DMS153 (cell line): ENCODE results near the gene MDP1.

Source experiments
- DNase-seq: peaks from one replicate; lab custom pipeline; 2025; lab: John Stamatoyannopoulos, UW

Gene MDP1

DNA sequence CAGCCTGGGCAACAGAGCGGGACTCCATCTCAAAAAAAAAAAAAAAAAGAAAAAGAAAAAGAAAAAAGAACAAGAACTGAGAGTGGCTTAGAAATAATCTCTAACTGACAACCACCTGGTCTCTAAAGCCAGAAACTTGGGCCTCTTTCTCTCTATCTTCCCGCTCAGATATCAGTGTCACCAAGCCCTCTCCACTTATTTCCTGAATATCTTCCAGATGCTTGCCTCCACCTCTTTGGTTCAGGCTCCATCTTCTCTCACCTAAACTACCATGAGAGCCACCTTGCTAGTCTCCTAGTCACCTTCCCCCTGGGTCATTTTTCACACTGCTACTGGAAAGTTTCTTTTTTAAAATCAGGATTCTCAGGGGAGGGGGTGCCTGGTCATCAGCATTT lies 18.8 kb downstream of the MDP1 start:
- no peak for DNase-seq

DNA sequence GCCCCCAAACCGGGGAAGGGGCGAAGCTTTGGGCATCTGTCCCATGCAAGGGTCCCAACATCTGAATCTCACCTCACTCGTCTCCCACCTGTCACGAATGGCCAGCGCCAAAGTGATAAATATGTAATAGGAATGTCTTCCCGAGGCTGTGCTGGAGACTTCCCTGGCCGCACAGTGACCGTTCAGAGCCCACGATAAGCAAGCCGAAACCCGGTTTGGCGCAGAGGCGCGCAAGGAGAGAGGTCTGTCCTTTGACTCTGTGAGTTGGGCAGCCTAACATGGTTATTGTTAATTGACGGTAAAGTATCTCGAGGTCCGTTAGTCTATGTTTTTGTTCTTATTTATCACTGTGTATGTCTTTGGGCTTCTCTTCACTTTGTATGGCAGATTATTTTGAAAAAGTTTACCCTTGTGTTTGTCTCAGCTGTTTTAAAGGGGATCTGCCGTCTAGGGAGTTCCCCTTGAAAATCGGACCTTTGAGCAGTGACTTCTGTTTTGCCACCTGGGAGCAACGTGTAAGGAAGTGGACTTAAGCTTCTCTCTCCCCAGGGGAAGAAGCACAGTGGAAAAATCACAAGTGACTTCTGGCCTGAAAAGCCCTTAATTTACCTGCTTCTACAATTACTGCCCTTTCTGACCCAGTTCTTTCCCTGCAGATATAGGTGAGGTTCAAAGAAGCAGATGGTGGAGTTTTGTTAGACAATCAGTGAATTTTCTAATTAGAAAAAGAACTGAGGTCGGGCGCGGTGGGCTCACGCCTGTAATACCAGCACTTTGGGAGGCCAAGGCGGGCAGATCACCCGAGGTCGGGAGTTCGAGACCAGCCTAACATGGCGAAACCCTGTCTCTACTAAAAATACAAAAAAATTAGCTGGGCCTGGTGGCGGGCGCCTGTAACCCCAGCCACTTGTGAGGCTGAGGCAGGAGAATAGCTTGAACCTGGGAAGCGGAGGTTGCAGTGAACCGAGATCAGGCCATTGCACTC lies 19.5 kb downstream of the MDP1 start:
- DNase-seq, result no peak

GRCh38 chr14:24195186-24196070 lies 20.4 kb downstream of the MDP1 start, which contains the start of gene TM9SF1:
TM9SF1 (minus strand) TSS chr14:24195441; CDS start chr14:24195019, 422 bp downstream.
- DNase-seq, result peak; percentile 62

DNA sequence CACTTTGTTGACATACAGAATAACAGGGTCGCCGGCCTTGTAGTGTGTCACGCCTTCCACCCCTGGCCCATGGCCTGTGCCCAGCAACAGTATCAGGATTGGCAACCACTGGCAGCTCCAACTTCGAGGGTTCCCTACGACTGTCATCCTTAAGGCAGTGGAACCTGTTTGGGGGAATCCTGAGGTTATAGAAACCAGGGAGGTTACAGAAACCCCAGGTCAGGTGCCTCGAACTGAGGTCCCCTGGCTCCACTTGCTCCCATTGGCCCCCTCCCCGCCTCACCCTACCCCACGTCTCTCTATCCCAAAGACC lies 21.0 kb downstream of the MDP1 start:
- DNase-seq, result no peak

DNA sequence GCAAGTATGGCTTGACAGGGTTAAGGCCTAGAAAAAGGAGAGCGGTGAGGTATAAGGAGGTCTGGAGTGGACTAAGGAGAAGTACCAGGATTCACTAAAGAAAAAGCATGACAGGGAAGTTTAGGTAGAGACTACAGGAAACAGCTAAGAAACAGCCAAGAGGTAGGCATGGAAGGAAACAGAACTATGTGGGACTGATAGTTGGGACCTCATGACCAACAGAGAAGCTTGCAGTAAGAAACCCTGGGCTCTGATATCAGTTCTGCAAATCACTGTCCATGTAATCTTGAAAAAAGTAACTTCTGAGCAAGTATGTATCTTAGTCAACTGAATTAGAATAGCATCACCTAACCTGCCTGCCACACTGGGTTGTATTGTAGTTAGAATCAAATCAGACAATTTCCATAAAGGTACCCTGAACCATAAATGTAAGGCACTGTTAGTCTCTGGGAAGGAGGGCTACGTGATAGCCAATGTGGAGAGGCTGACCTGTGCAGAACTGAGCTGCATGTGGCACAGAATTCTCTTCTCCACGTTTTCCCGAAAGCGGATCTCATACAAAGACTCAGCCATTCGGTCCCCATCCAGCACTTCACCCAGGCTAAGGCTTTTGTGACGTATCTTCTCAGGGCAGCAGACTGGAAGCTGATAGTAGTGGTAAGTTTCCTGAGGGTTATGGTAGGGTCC lies 21.5 kb downstream of the MDP1 start:
- no peak for DNase-seq

GRCh38 chr14:24192933-24193332 lies 22.9 kb downstream of the MDP1 start:
- DNase-seq, result no peak

GRCh38 chr14:24190416-24190815 lies 25.4 kb downstream of the MDP1 start:
- DNase-seq, result no peak

- no peak for DNase-seq
These were observed 26.4 kb downstream of the MDP1 start for GRCh38 chr14:24189460-24189859.

GRCh38 chr14:24189059-24189375 lies 26.8 kb downstream of the MDP1 start:
- no peak for DNase-seq

DNA sequence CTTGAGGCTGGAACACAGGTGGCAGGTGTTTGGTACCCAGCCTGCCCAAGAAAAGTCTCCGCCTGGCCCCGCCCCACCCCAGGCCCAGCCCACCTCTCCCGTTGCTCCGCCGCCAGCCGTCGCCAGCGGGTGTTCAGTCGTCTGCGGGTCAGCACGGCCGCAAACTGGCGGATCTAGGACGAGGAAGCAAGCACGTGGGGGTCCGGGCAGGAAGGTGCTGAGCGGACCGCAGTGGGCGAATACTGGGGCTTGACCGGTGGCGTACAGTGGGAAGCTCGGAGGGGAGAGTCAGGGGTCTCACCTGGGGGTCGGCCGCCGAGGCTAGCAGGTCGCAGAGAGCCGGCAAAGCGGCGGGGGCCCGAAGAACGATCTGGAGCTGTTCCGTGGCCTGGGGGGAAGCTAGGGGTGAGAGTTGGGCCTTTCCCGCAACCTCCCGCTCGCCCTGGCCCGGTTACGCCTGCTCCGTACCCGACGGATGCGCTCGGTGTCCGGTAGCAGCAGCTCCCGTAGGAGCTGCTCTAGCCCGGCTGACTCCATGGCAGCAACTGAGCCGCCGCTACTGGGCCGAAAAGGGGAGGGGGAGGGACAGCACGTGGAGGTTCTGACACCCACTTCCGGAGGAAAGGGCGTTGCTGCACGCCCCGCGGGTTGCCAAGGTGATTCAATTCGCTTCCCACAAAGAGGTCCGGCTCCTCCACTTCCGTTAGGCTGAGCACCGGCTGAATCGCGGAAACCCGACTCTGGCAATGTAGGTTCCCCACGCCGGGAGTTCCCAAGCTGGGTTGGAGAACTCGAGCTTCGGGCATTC lies 27.4 kb downstream of the MDP1 start, which contains the start of gene IPO4:
Gene IPO4, minus strand, starts transcription at position 566 of the 808 bp plus-strand sequence. Its CDS starts 29 bp downstream, at position 537.
- DNase-seq, result peak; percentile 95

DNA sequence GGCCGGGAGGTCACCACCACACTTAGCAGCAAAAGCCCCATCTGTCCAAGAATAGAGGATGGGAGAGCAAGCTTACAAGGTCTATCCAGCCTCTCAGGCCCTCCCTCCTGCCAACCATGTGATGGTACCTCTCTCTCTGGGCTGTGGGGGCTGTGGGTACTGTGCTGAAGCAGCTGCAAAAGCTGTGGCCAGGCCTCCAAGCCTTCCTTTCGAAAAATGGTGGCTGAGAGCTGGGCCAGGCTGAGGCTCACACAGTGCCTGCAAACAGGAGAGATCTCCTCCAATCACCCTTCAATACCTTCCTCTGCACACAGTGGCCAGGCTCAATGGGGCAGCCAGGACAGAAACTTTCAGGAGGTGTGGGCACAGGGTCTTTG lies 28.3 kb downstream of the MDP1 start:
- DNase-seq, result no peak

- DNase-seq, result no peak
These were observed 28.9 kb downstream of the MDP1 start for GRCh38 chr14:24186831-24187538.

- DNase-seq, result no peak
These were observed 30.1 kb downstream of the MDP1 start for GRCh38 chr14:24185741-24186140.

DNA sequence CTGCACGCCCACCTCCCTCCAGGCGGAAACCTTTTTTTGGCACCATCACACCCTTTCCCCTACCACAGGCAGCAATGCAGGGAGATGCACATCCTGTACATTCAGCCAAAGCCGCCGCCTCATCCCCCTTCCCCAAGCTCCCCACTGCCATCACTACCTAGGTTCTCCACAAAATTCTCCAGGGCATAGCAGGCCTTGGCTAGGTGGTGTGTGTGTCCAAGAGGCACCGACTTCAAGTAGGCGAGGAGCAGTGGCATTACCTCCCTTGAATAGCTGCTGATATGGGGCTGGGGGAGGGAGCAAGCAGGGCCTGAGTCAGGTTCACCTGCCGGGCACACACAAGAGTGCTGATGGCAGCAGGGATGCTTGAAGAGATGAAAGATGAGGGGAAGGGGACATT lies 30.8 kb downstream of the MDP1 start:
- DNase-seq, result no peak

DNA sequence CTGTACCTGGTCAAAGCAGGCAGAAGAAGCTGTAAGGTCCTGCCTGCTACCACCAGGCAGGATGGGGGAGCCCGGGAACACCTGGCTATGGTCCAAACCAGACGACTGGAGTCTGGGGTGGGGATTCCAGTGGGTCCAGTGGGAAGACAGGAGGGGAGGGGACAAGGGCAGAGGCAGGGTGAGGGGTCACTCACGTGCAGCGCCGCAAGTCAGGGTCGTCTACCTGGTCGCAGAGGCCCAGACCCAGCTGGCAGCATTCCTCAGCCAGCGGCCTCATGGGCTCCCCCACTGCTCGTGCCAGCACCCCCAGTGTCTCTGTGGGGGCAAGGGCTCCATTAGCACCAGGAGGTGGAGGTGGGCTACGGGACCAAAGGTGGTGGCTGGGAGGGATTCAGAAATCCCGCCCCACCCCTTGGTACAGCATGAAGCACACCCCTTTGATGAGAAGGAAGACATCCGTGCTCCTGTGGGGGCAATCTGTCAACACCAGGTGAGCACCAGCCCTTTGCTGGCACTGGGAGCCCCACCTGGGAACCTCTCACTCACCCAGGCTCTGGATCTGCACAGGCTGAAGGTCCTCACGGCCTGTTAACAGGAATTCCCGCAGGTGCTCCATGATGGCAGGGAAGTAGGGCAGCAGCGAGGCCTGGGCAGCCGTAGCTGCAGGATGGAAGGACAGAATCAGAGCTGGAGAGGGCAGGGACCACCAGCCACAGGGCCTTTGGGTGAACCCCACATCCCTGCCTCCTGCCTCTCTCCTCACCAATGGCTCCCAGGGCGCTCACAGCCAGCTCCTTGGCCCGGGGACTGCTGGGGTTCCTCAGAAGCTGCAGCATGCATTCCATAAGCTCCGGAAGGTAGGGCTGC lies 31.5 kb downstream of the MDP1 start:
- DNase-seq, result no peak

- no peak for DNase-seq
These were observed 32.8 kb downstream of the MDP1 start for GRCh38 chr14:24183014-24183481.

GRCh38 chr14:24182110-24182882 lies 33.6 kb downstream of the MDP1 start:
- no peak for DNase-seq

GRCh38 chr14:24181371-24182077 lies 34.3 kb downstream of the MDP1 start:
- no peak for DNase-seq
